PFSK-1 (cell line): ENCODE data around the gene CMIP.

ENCODE experiments used
- FOXP2 ChIP-seq: optimal IDR thresholded peaks from 2 replicates; pipeline ENCODE3; 2011; ENCODE audit warnings: borderline replicate concordance, control low read depth, inconsistent platforms; ENCODE audit not compliant: insufficient read depth; ENCODE audit errors: extremely low read length, extremely low read depth
- POLR2AphosphoS5 ChIP-seq: IDR thresholded peaks from 2 replicates; pipeline ENCODE4 v1.6.1; 2012; ENCODE audit warnings: low read depth, mild to moderate bottlenecking, control low read depth, low read length, moderate library complexity
- SIN3A ChIP-seq: IDR thresholded peaks from 2 replicates; pipeline ENCODE4 v1.6.1; 2012; ENCODE audit warnings: mild to moderate bottlenecking, low read length, moderate library complexity, borderline replicate concordance; ENCODE audit not compliant: insufficient read depth
- TAF1 ChIP-seq: IDR thresholded peaks from 2 replicates; pipeline ENCODE4 v1.6.1; 2012; ENCODE audit warnings: low read length, control low read depth, borderline replicate concordance; ENCODE audit not compliant: insufficient read depth
- TF ChIP-seq, protein P1 (sequence below), 2 experiments: IDR thresholded peaks; 2 replicates each; pipeline versions ENCODE4 v1.6.1 to v1.8.0; 2011 to 2012; ENCODE audit warnings: low read depth in 2 of 2, low read length in 2 of 2, control low read depth in 1 of 2, inconsistent platforms in 1 of 2, mild to moderate bottlenecking in 1 of 2, moderate library complexity in 1 of 2; ENCODE audit not compliant: insufficient read depth in 1 of 2

GRCh38 chr16:81706327-81707295 is 262.0 kb downstream of the CMIP start:
- TF ChIP-seq POLR2AphosphoS5 (no peak), FOXP2 (no peak), SIN3A (no peak), TAF1 (no peak)
- TF ChIP-seq, protein P1, sequence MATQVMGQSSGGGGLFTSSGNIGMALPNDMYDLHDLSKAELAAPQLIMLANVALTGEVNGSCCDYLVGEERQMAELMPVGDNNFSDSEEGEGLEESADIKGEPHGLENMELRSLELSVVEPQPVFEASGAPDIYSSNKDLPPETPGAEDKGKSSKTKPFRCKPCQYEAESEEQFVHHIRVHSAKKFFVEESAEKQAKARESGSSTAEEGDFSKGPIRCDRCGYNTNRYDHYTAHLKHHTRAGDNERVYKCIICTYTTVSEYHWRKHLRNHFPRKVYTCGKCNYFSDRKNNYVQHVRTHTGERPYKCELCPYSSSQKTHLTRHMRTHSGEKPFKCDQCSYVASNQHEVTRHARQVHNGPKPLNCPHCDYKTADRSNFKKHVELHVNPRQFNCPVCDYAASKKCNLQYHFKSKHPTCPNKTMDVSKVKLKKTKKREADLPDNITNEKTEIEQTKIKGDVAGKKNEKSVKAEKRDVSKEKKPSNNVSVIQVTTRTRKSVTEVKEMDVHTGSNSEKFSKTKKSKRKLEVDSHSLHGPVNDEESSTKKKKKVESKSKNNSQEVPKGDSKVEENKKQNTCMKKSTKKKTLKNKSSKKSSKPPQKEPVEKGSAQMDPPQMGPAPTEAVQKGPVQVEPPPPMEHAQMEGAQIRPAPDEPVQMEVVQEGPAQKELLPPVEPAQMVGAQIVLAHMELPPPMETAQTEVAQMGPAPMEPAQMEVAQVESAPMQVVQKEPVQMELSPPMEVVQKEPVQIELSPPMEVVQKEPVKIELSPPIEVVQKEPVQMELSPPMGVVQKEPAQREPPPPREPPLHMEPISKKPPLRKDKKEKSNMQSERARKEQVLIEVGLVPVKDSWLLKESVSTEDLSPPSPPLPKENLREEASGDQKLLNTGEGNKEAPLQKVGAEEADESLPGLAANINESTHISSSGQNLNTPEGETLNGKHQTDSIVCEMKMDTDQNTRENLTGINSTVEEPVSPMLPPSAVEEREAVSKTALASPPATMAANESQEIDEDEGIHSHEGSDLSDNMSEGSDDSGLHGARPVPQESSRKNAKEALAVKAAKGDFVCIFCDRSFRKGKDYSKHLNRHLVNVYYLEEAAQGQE (IDR thresholded peaks at IDR 0.05; ENCODE audit: insufficient read depth in 1 of 2, low read depth in 2 of 2, low read length in 2 of 2) = no peak
